HL-60 (cell line): ENCODE data around the gene CNTNAP5.

ENCODE experiments used
- CTCF ChIP-seq: IDR thresholded peaks from one replicate; pipeline ENCODE4 v1.5.1; 2011; ENCODE audit warnings: low read length, control low read depth, inconsistent platforms; ENCODE audit not compliant: insufficient read depth
- GABPA ChIP-seq: IDR thresholded peaks from 2 replicates; pipeline ENCODE4 v1.6.1; 2012; ENCODE audit warnings: low read depth
- POLR2AphosphoS5 ChIP-seq: IDR thresholded peaks from 2 replicates; pipeline ENCODE4 v1.6.1; 2012; ENCODE audit warnings: low read depth
- REST ChIP-seq: IDR thresholded peaks from 2 replicates; pipeline ENCODE4 v1.6.1; 2012; ENCODE audit warnings: low read depth; ENCODE audit not compliant: insufficient replicate concordance
- SPI1 ChIP-seq: IDR thresholded peaks from 2 replicates; pipeline ENCODE4 v1.6.1; 2012; ENCODE audit warnings: low read depth, mild to moderate bottlenecking, borderline replicate concordance

- no peak for TF ChIP-seq POLR2AphosphoS5
- no peak for TF ChIP-seq REST
- no peak for TF ChIP-seq CTCF
- TF ChIP-seq GABPA: no peak
- TF ChIP-seq SPI1: no peak
Measured at GRCh38 chr2:124609667-124610066, 584.6 kb downstream of the CNTNAP5 start.
